A673 (cell line): Measurements from ENCODE around the gene TMTC2.
A peak's percentile ranks its signal among the peaks of the same experiment; 100 is the strongest.

Experiments
- CTCF ChIP-seq: fragments of 300-800, 200-600 bp; sonication (generic); conservative IDR thresholded peaks from 2 replicates; pipeline ENCODE4 v1.5.1; 2017; ENCODE audit warnings: low read depth, mild to moderate bottlenecking, antibody characterized with exemption, low read length, moderate library complexity, mixed read lengths
- EZH2 ChIP-seq: fragments of 200-600 bp; sonication (generic); IDR thresholded peaks from 2 replicates; pipeline ENCODE4 v1.6.1; 2017; ENCODE audit warnings: borderline replicate concordance, low read depth, mild to moderate bottlenecking, mixed read lengths, antibody characterized with exemption, low read length; ENCODE audit not compliant: poor library complexity, severe bottlenecking

- peak; percentile 91 for TF ChIP-seq CTCF
- no peak for TF ChIP-seq EZH2
Measured at GRCh38 chr12:82685790-82686167, 927 bp upstream of the TMTC2 start.
